NOMO-1 treated with dmso at 0.1 percent for 144 hours (cell line): Measurements from ENCODE around the gene IKZF4.
"Not testable (repeated sequence)": the region's sequence is repeated elsewhere in the genome, so short reads cannot be mapped to it uniquely, and the experiment has no call there.

ENCODE experiments used
- DNase-seq: peaks from one replicate; lab custom pipeline; 2025; ENCODE audit not compliant: unreplicated experiment; lab: John Stamatoyannopoulos, UW

Gene IKZF4

GRCh38 chr12:56038022-56038655 is 17.3 kb downstream of the IKZF4 start:
- no peak for DNase-seq

GRCh38 chr12:56040151-56040550 is 19.3 kb downstream of the IKZF4 start:
- no peak for DNase-seq

- no peak for DNase-seq
Observed at GRCh38 chr12:56040963-56041551, 20.2 kb downstream of the IKZF4 start.

- DNase-seq: peak; percentile 98
Observed at GRCh38 chr12:56041552-56042429, 20.9 kb downstream of the IKZF4 start, which contains the start of gene RPS26. TSS of gene RPS26 (plus strand) at chr12:56041918. CDS start at chr12:56042167, 249 bp downstream.

DNA sequence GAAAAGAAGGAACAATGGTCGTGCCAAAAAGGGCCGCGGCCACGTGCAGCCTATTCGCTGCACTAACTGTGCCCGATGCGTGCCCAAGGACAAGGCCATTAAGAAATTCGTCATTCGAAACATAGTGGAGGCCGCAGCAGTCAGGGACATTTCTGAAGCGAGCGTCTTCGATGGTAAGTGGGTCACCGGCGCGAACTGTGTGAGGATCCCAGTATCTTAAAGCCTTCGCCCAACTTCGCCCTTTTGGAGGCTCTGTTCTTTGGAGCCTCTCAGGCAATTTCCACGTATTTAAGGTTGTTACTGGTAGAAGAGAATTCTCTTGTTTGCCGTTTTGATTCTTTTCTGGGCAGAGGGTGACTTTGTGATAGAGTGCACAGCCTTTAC is 21.6 kb downstream of the IKZF4 start:
- DNase-seq: not testable (repeated sequence)

- no peak for DNase-seq
Observed at GRCh38 chr12:56042843-56043242, 22.0 kb downstream of the IKZF4 start.

DNA sequence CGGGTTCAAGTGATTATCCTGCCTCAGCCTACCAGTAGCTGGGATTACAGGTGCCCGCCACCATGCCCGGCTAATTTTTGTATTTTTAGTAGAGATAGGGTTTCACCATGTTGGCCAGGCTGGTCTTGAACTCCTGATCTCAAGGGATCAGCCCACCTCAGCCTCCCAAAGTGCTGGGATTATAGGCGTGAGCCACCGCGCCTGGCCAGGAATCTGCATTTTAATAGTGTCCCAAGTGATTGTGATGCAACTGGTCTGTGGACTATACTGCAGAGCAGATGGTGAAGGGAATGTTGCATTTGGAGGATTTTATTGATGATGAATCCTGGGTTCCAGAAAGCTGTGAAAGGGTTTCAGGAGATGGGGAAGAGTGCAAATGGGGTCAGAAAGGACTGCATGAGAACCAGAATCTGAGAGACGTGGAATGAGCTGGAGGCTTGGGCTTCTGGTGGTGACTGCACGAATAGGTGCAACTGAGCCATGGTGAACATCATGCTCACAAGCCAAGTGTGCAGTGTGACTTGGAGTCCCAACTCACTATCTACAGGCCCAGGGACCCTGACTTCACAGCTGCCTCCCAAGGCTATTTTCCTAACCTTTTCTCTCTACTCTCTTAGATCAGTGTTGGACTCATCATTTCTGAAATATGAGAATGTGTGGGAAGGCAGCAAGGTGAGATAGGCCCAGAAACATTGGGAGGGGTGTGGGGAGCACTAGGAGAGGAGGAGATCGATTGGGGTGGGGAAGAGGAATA is 25.4 kb downstream of the IKZF4 start:
- no peak for DNase-seq

DNA sequence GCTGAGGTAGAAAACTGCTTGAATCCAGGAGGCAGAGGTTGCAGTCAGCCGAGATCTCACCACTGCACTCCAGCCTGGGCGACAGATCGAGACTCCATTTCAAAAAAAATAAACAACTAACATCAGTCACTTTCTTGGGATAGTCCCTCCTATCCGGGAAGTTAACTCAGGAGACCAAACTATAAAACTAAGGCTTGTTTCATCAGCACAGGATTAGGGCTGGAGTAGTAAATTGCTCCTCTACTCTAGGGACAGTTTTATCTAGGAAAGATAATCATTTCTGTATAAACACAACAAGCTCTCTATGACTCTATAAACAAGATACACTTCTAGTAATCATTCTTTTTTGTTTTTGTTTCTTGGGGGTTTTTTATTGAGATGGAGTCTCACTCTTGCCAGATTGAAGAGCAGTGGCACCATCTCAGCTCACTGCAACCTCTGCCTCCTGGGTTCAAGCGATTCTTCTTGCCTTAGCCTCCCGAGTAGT is 32.6 kb downstream of the IKZF4 start:
- no peak for DNase-seq

- not testable (repeated sequence) for DNase-seq
Observed at GRCh38 chr12:56059964-56060363, 39.1 kb downstream of the IKZF4 start.

GRCh38 chr12:56061982-56062381 is 41.1 kb downstream of the IKZF4 start:
- DNase-seq: no peak

- DNase-seq: no peak
Observed at GRCh38 chr12:56062996-56063395, 42.2 kb downstream of the IKZF4 start.

- no peak for DNase-seq
Observed at GRCh38 chr12:56071648-56072047, 50.8 kb downstream of the IKZF4 start.

- DNase-seq: no peak
Observed at GRCh38 chr12:56074396-56074795, 53.6 kb downstream of the IKZF4 start.

GRCh38 chr12:56077966-56078365 is 57.1 kb downstream of the IKZF4 start:
- not testable (repeated sequence) for DNase-seq

DNA sequence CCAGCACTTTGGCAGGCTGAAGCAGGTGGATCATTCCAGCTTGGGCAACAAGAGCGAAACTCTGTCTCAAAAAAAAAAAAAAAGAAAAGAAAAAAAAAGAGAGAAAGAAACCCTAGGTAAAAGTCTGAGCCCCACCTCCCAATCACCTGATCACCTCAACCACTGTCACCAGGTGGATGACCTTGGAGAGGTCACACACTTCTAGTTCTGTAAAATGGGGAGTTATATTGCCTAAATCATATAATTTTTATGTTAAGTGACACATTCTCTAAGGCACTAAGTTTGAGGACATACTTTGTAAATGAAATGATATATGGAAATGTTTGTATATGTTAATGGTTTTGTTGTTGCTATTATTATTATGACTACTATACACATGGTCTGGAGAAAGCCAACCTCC is 57.6 kb downstream of the IKZF4 start:
- no peak for DNase-seq

DNA sequence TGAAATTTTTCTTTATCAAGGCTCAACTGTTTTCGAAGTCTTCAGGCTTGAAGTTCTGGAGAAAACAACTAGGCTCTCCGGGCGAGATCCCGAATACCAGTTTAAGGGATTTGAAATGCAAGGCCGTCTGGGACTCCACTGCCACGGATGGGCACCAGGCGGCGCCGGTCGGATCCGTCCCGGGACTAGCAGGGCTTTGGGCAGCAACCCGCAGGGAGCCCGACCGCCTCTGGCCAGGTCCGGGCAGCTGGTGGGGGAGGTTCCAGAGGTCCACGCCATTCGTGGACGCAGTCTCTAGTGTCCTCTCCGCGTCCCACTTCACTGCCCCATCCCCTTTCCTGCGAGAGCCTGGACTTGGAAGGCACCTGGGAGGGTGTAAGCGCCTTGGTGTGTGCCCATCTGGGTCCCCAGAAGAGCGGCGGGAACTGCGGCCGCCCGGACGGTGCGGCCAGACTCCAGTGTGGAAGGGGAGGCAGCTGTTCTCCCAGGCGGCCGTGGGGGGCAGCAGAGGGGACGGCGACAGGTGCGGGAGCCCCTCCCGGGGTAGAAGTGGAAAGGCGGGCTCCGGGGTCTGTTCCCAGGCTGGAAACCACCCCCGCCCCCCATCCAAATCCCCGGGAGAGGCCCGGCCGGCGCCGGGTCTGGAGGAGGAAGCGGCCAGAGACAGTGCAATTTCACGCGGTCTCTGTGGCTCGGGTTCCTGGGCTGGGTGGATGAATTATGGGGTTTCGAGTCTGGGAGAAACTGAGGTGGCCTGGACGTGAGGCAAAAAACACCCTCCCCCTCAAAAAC is 58.3 kb downstream of the IKZF4 start:
- peak; percentile 32 for DNase-seq

DNA sequence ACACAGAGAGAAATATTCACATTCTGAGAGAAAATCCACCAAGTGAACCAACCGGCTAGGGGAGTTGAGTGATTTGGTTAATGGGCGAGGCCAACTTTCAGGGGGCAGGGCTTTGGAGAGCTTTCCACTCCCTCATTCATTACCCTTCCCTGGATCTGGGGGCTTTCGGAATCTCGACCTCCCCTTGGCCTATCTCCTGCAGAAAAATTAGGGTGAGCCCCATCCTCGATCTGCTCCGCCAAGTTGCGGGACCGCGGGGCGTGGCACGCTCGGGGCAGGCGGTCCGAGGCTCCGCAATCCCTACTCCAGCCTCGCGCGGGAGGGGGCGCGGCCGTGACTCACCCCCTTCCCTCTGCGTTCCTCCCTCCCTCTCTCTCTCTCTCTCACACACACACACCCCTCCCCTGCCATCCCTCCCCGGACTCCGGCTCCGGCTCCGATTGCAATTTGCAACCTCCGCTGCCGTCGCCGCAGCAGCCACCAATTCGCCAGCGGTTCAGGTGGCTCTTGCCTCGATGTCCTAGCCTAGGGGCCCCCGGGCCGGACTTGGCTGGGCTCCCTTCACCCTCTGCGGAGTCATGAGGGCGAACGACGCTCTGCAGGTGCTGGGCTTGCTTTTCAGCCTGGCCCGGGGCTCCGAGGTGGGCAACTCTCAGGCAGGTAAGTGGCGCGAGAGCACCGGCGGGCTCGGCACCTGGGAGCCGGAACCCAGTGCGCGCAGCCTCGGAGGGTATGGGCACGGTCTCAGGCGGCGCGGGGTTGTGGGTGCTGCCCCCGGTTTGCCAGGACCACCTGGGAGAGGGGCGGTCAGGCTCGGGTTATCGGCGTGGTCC is 59.1 kb downstream of the IKZF4 start, which contains the start of gene ERBB3:
TSS of gene ERBB3 (plus strand) at position 443 of the 833 bp plus-strand sequence. CDS start at position 579, 136 bp downstream.
- peak; percentile 64 for DNase-seq

GRCh38 chr12:56080556-56081138 is 59.8 kb downstream of the IKZF4 start:
- no peak for DNase-seq
